PC-9 (cell line): ENCODE results near the gene RILP. TPM values are rescaled to one million over a fixed set of nuclear protein-coding genes. Genes with fewer than 3 reads are reported as not detected.

Experiments
- BruUV-seq: library from RNA; stranded (reverse); fragments of 400-500 nt; replicated peaks from 2 replicates; lab custom pipeline; 2021; lab: Mats Ljungman, UMichigan
- CTCF ChIA-PET: fragments of 300-600 bp; sonication (Branson Sonifier 250); formaldehyde crosslinking; loops from one replicate; lab custom pipeline; 2022; ENCODE audit warnings: antibody characterized with exemption; lab: Charles Lee
- POLR2A ChIA-PET: fragments of 300-600 bp; sonication (Branson Sonifier 250); formaldehyde crosslinking; loops from one replicate; lab custom pipeline; 2022; ENCODE audit warnings: antibody characterized with exemption; ENCODE audit not compliant: unreplicated experiment; lab: Charles Lee
- DNase-seq, 2 experiments: peaks; one replicate each; pipeline versions ENCODE4 v3.0.0 to v3.0.0-alpha.2; 2015 to 2022; ENCODE audit warnings: mixed read lengths in 1 of 2
- H2AFZ ChIP-seq: fragments of 200-600 bp; sonication (generic); 2 replicates; pipeline ENCODE4 v1.8.1; 2017; ENCODE audit warnings: antibody characterized with exemption
- H3F3A ChIP-seq: fragments of 200-600 bp; sonication (generic); 2 replicates; pipeline ENCODE4 v1.8.1; 2017; ENCODE audit warnings: antibody characterized with exemption, mild to moderate bottlenecking, low read depth; ENCODE audit not compliant: insufficient read depth
- H3K27ac ChIP-seq: fragments of 200-600 bp; sonication (generic); 2 replicates; pipeline ENCODE4 v1.6.1; 2016; ENCODE audit warnings: mixed run types
- H3K27me3 ChIP-seq: fragments of 200-600 bp; sonication (generic); 2 replicates; pipeline ENCODE4 v1.6.1; 2016; ENCODE audit warnings: low read depth, mixed run types; ENCODE audit not compliant: insufficient read depth
- H3K36me3 ChIP-seq: fragments of 200-600 bp; sonication (generic); 2 replicates; pipeline ENCODE4 v1.6.1; 2016; ENCODE audit warnings: low read depth, mixed run types
- H3K4me1 ChIP-seq: fragments of 200-600 bp; sonication (generic); replicated peaks from 2 replicates; pipeline ENCODE4 v1.6.1; 2016; ENCODE audit warnings: mixed run types; ENCODE audit not compliant: insufficient read depth
- H3K4me2 ChIP-seq: fragments of 200-600 bp; sonication (generic); 2 replicates; pipeline ENCODE4 v1.6.1; 2017; ENCODE audit warnings: mixed run types
- H3K4me3 ChIP-seq: fragments of 200-600 bp; sonication (generic); 2 replicates; pipeline ENCODE4 v1.6.1; 2016; ENCODE audit warnings: mixed run types
- H3K79me2 ChIP-seq: fragments of 200-600 bp; sonication (generic); 2 replicates; pipeline ENCODE4 v1.6.1; 2017; ENCODE audit warnings: low read depth, mixed run types
- H3K9me2 ChIP-seq: fragments of 200-600 bp; sonication (generic); 2 replicates; pipeline ENCODE4 v1.8.1; 2017; ENCODE audit warnings: mild to moderate bottlenecking; ENCODE audit not compliant: insufficient read depth
- H3K9me3 ChIP-seq: fragments of 200-600 bp; sonication (generic); 2 replicates; pipeline ENCODE4 v1.8.1; 2016; ENCODE audit warnings: low read depth; ENCODE audit not compliant: insufficient read depth
- H4K20me1 ChIP-seq: fragments of 200-600 bp; sonication (generic); 2 replicates; pipeline ENCODE4 v1.8.1; 2017; ENCODE audit not compliant: insufficient read depth
- CTCF ChIP-seq: fragments of 200-600 bp; sonication (generic); conservative IDR thresholded peaks from 2 replicates; pipeline ENCODE4 v1.6.1; 2017; ENCODE audit warnings: mixed run types, antibody characterized with exemption, mild to moderate bottlenecking, moderate library complexity
- EZH2 ChIP-seq: fragments of 200-600 bp; sonication (generic); IDR thresholded peaks from 2 replicates; pipeline ENCODE4 v1.8.0; 2017; ENCODE audit warnings: antibody characterized with exemption, low read depth
- intact Hi-C: fragments of 100-400 bp; cut with micrococcal nuclease; formaldehyde crosslinking; loops from one replicate; pipeline ENCODE4 v1.10.0; 2022; ENCODE audit not compliant: unreplicated experiment
- total RNA-seq: library from RNA; stranded (reverse); gene quantifications from 2 replicates; pipeline ENCODE4 v1.2.3, GENCODE V29; 2021

Gene RILP
- total RNA-seq, 1 experiment from 2014 or later, result 9.6 TPM

GRCh38 chr17:1604831-1605528, 44.7 kb downstream of the RILP start:
- TF ChIP-seq EZH2, result no peak
- no TSS peak for BruUV-seq
- no peak overlapping the region for H3K27ac ChIP-seq
- H3K9me2 ChIP-seq, result no peaks in the 10 kb centered on the region
- intact Hi-C loops, result no loop called here
- no peaks in the 10 kb centered on the region for H3K36me3 ChIP-seq
- H3K4me2 ChIP-seq, result no peak overlapping the region
- H3K79me2 ChIP-seq, result no peaks in the 10 kb centered on the region
- H3F3A ChIP-seq, result no peaks in the 10 kb centered on the region
- H3K4me3 ChIP-seq, result no peak overlapping the region
- ChIA-PET CTCF (interaction anchor here (0.6 kb wide), 1 partner anchor 328 kb away, joined by 4 read pairs; no protein-coding TSS in a partner anchor), POLR2A (no interaction called here)
- H2AFZ ChIP-seq, result no peak overlapping the region
- H4K20me1 ChIP-seq, result no peaks in the 10 kb centered on the region
- DNase-seq, result no peak
- no peaks in the 10 kb centered on the region for H3K4me1 ChIP-seq
- no peaks in the 10 kb centered on the region for H3K9me3 ChIP-seq
- no peaks in the 10 kb centered on the region for H3K27me3 ChIP-seq

- ChIA-PET CTCF (no interaction called here), POLR2A (no interaction called here)
- no peaks in the 10 kb centered on the region for H3K9me3 ChIP-seq
- BruUV-seq, result no TSS peak
- H2AFZ ChIP-seq, result no peak overlapping the region
- no peaks in the 10 kb centered on the region for H3K4me1 ChIP-seq
- no peaks in the 10 kb centered on the region for H3K79me2 ChIP-seq
- intact Hi-C loops, result no loop called here
- H3K27me3 ChIP-seq, result no peaks in the 10 kb centered on the region
- no peak overlapping the region for H3K4me2 ChIP-seq
- H3F3A ChIP-seq, result no peaks in the 10 kb centered on the region
- no peaks in the 10 kb centered on the region for H3K9me2 ChIP-seq
- H4K20me1 ChIP-seq, result no peaks in the 10 kb centered on the region
- no peak for TF ChIP-seq EZH2
- no peak for TF ChIP-seq CTCF
- H3K36me3 ChIP-seq, result no peaks in the 10 kb centered on the region
- no peak overlapping the region for H3K27ac ChIP-seq
- DNase-seq, result no peak
- no peak overlapping the region for H3K4me3 ChIP-seq
Observed at GRCh38 chr17:1601571-1601970, 48.1 kb downstream of the RILP start.

- Histone ChIP-seq H3K4me2 (no peak overlapping the region), H3K27me3 (no peaks in the 10 kb centered on the region), H3K79me2 (no peaks in the 10 kb centered on the region), H3K36me3 (no peaks in the 10 kb centered on the region), H3F3A (peaks cover 4% of the 10 kb centered on the region; the same call in 1 of the 2 replicates), H3K9me3 (no peaks in the 10 kb centered on the region), H3K4me3 (no peak overlapping the region), H3K4me1 (no peaks in the 10 kb centered on the region; the same call in 1 of the 2 replicates), H3K9me2 (no peaks in the 10 kb centered on the region), H4K20me1 (no peaks in the 10 kb centered on the region), H3K27ac (no peak overlapping the region), H2AFZ (no peak overlapping the region)
- no peak for DNase-seq
- no peak for TF ChIP-seq CTCF
- TF ChIP-seq EZH2, result no peak
- CTCF ChIA-PET, result interaction anchor here (1.1 kb wide), 1 partner anchor 24 kb away, joined by 3 read pairs; no protein-coding TSS in a partner anchor
- BruUV-seq, result no TSS peak
- intact Hi-C loops, result no loop called here
- POLR2A ChIA-PET, result no interaction called here
Observed at GRCh38 chr17:1598399-1599095, 51.1 kb downstream of the RILP start.
